ENCODE data around the gene TNFSF10.

GRCh38 chr3:172516318-172517214 is 6.7 kb downstream of the TNFSF10 start:
- TF ChIP-seq CTCF (IDR thresholded peaks at IDR 0.05; ENCODE audit: low read length) = no peak
- no peak for TF ChIP-seq EZH2 (optimal IDR thresholded peaks at IDR 0.05; ENCODE audit: low read depth, low read length)
- TF ChIP-seq EZH2phosphoT487 (IDR thresholded peaks at IDR 0.05; ENCODE audit: low read length) = no peak

Measured in MM.1S (cell line).